IPS-NIHi11 (cell line): Measurements from ENCODE around the gene OR2AE1.
A peak's percentile ranks its signal among the peaks of the same experiment; 100 is the strongest.

Experiments used
- DNase-seq: peaks from one replicate; pipeline ENCODE4 v3.0.0; 2012; ENCODE audit warnings: mixed read lengths, low spot score

Gene OR2AE1

GRCh38 chr7:99855236-99855635, 21.6 kb downstream of the OR2AE1 start:
- DNase-seq, result no peak

GRCh38 chr7:99848420-99849216, 28.2 kb downstream of the OR2AE1 start:
- DNase-seq, result no peak

GRCh38 chr7:99844328-99844727, 32.5 kb downstream of the OR2AE1 start:
- no peak for DNase-seq

GRCh38 chr7:99843808-99844207, 33.0 kb downstream of the OR2AE1 start:
- no peak for DNase-seq

- DNase-seq, result no peak
Observed at GRCh38 chr7:99842926-99843325, 33.9 kb downstream of the OR2AE1 start.

GRCh38 chr7:99840136-99840869, 36.5 kb downstream of the OR2AE1 start:
- peak; percentile 14 for DNase-seq

- peak; percentile 31 for DNase-seq
Observed at GRCh38 chr7:99839287-99840021, 37.4 kb downstream of the OR2AE1 start.

GRCh38 chr7:99837649-99838361, 39.0 kb downstream of the OR2AE1 start:
- DNase-seq, result no peak

GRCh38 chr7:99835189-99835588, 41.6 kb downstream of the OR2AE1 start:
- no peak for DNase-seq

GRCh38 chr7:99834382-99834781, 42.5 kb downstream of the OR2AE1 start:
- no peak for DNase-seq

- no peak for DNase-seq
Observed at GRCh38 chr7:99833289-99833877, 43.5 kb downstream of the OR2AE1 start.

- DNase-seq, result no peak
Observed at GRCh38 chr7:99831595-99831994, 45.2 kb downstream of the OR2AE1 start.

GRCh38 chr7:99829524-99830160, 47.2 kb downstream of the OR2AE1 start:
- no peak for DNase-seq

GRCh38 chr7:99828811-99829210, 48.0 kb downstream of the OR2AE1 start:
- DNase-seq, result no peak

GRCh38 chr7:99827040-99827778, 49.6 kb downstream of the OR2AE1 start:
- no peak for DNase-seq
